Measurements from ENCODE around the gene PCBP4.
A peak's percentile ranks its signal among the peaks of the same experiment; 100 is the strongest.

Gene PCBP4

DNA sequence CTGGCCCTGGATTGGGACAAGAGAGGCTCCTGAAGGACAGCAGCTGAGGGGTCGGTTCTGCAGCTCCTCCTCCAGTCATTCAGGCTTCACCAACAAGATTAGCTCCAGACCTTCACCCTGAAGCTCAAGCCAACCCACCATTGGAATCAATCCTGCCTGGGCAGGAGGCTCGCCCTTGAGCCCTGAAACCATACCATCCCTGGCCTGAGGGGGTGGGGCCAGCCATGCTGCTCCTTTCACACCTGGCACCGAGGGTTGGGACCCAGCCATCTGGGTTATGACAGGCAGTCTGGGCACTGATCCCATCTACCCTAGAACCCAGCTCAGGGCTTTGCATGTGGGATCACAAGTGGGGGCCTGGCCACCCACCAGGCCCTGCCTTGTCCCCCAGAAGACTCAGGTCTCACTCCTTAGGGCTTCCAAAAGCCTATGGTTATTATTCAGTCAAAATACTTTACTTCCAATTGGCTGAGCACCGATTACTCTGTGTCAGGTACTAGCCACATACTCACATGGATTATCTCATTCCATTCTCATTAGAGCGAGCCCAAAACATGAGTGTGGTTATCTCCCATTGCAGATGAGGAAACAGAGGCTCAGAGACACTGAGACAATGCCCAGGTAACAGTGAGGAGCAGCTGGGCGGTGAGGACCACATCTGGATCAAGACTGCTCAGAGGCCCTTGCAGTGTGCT, 3.5 kb upstream of the PCBP4 start:
- no peak for DNase-seq

DNA sequence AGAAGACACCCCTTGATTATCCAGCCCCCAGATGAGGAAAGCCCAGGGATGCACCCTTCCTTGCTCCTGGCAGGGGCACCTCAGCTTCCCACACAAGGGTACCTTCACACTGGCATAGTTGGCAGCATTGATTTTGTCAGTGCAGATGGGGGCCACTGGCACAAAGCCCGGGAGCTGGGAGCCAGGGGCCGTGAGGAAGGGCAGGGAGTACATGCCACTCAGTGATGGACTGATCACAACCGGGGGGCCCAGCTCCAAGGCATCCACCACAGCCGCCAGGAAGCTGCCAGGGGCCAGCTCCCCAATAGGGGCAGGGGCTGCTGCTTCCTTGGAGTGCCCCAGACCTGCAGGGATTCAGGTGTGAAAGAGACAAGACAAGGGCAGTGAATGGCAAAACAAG, 2.6 kb upstream of the PCBP4 start:
- DNase-seq: no peak

DNA sequence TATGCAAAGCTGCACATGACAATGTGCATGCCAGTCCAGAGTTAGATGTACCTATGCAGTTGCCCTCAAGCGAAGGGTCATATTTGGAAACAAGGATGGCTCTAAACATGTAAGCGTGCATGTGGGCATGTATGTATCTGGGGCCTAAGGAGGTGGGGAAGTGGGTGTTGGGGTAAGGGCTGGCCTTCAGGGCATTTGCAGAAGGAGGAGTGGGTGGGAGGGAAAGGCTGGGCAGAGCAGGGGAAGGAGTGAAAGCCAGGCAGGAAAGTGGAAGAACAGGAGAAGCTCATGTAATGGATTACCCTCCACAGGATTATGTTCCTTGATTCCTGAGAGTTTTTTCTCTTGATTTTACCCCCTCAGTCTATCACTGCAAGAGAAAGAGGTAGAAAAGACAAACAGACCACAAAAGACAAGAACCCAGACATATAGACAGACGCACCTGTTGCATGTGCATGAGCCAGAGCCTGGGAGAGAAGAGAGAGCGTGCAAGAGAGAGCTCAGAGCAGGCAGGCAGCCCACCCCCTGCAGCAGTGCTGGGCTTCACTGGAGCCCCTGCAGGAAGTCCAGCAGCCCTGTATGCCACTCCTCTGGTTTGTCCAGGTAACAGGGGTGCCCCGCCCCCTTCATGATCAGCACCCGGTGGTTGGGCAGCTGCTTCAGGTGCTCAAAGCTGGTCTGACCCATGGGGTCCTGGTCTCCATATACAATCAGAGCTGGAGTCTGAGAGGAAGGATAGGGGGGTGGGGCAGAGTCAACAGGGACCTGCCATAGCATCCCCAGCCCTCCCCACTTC, 1.8 kb upstream of the PCBP4 start:
- DNase-seq: no peak

DNA sequence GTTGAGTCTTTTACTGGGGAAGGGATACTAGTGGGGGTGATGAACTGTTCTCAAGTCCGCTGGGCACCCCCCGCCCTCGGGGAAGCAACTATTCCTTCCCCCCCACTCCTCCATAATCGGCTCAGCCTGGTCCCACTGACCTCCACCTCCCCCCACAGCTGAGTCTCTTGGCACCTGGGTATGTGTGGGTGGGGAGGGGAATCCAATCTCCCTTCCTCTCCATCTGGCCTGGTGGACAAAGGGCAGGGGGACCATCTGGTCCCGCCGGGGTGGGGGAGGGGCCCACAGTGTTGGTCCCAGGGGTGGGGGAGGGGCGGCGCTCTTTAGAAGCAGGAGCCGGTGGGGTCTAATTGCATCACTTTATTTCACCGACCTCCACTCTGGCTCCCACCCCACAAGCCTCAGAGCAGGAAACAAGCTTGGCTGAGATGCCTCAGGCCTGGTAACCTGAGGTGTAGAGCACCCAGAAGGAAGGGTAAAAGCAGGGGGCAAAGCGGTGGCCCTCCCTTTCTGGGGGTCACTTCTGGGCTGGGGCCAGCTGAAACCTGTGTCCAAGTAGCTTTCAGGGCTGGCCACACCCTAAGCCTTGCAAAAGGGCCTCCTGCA, 1.0 kb upstream of the PCBP4 start:
- DNase-seq: no peak

DNA sequence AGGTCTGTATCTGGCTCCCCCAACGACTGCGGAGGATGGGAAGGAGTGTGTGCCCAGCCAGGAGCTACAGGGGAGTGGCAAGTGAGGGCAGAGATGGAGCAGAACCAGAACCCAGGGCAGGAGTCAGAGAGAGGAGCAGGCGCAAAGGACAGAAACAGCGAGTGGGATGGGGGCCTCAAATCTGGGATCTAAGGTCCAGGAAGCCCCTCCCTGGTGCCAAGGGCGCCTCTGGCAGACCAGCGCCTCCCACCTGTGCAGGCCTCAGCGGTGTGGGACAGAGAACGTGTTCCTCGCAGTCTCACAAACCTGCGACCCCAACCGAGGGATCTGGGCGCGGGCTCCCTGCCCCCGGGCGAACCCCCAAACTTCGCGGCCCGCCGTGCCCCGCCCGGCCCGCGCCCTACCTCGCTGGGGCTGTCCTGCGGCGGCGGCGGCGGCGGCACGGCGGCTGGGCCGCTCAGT, 301 bp downstream of the PCBP4 start:
- no peak for DNase-seq

DNA sequence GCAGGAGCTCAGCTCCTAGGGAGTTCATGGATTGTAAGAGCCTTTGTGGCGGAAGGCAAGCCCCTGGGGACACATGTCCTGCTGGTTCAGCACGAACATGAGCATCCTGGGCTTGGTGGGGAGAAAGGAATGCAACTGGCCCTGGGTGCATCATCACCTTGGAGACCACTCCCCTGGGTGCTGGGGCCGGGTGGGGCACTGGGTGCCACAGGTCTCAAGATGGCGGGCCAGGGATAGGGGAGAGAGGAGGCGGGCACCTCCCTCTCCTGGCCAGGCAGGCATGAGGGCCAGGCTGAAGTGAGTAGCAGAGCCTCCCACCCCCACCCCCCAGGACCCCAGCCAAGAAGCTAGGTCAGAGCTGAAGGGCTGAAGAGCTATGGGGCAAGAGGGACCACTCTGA, 768 bp downstream of the PCBP4 start:
- no peak for DNase-seq

DNA sequence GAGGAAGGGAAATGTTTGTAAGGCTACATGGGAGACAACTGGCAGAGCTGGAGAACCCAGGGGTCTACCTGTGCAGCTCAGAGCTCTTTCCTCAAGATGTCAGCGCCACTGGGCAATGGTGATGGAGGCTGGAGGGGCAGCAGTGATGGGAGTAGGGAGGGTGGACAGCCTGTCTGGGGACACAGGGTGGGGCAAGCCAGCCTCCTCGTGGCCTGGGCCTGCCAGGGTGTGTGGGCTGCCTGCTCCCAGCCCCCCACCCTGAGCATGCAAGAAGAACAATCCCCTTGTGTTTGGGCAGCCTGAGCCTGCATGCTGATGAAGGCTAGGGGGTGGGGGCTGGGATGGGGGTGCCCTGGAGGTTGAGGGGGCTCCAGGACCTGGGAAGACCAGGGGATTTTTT, 1.2 kb downstream of the PCBP4 start:
- no peak for DNase-seq

DNA sequence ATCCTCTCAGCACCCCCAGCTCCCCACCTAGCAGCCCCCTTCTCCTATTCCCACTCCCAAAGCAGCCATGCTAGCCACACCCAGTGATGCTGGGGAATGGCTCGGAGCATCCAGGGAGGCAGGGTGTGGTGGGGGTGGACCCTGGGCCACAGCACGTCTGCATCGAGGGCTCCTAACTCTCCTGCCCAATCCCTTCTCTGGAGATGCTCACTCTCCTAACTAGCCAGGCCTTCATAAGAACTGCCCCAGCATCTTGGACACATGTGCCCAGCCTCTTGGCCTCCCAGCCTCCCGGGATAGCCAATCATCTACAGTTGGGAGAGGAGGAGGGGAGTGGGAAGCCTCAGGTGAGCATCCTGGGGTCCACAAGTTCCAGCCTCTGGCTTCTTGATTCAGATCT, 2.7 kb downstream of the PCBP4 start:
- DNase-seq: no peak

DNA sequence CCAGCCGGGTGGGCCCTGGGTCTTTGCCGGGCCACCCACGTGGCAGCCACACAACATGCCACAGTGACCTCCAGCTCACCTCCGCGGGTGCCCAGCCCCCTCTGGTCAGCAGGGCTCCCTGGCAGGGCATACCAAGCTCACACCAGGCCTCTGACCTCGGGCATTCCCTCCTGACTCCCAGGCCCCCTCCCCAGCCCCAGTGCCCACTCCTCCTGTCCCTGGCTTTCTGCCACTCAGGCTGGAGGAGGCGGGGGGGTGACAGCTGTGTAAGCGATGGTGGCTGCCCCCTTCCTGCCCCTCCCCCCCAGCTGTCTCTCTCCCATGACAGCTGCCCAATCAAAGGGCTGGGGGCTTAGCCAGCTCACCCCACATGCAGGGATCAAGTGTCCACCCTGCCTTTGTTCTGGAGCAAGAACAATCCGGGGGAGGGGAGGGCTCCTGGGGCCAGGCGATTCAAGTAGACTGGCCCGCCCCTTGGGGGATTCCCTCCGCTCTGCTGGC, 3.3 kb downstream of the PCBP4 start:
- DNase-seq: no peak

DNA sequence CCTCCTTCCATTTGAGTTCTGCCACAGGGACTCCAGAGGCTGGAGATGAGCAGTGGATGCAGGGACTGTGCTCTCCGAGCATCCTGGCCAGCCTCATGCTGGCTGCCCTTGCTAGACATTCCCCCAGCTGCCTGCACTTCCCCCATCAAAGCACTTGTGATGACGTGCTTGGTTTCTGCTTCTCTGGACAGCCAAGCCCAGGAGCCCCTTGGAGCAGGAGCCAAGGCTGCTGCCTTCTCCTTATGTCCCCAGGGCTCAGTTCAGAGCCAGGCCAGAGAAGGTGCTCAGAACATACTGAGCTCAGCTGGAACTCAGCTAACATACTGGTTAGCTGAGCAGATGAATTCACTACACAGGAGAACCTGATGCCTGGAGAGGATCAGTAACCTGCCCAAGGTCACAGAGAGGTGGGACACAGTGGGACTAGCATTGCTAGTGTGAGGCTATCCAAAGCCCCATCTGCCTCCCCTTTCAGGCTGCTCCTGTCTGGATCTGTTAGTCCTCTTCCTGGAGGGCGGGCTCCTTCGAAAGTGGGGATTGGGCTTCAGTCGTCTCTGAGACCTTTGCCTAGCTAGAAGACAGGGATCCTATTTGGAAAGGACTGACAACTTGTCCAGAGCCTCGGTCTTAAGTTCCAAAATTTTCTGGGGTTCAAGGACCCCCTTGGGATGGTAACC, 4.3 kb downstream of the PCBP4 start:
- no peak for DNase-seq

DNA sequence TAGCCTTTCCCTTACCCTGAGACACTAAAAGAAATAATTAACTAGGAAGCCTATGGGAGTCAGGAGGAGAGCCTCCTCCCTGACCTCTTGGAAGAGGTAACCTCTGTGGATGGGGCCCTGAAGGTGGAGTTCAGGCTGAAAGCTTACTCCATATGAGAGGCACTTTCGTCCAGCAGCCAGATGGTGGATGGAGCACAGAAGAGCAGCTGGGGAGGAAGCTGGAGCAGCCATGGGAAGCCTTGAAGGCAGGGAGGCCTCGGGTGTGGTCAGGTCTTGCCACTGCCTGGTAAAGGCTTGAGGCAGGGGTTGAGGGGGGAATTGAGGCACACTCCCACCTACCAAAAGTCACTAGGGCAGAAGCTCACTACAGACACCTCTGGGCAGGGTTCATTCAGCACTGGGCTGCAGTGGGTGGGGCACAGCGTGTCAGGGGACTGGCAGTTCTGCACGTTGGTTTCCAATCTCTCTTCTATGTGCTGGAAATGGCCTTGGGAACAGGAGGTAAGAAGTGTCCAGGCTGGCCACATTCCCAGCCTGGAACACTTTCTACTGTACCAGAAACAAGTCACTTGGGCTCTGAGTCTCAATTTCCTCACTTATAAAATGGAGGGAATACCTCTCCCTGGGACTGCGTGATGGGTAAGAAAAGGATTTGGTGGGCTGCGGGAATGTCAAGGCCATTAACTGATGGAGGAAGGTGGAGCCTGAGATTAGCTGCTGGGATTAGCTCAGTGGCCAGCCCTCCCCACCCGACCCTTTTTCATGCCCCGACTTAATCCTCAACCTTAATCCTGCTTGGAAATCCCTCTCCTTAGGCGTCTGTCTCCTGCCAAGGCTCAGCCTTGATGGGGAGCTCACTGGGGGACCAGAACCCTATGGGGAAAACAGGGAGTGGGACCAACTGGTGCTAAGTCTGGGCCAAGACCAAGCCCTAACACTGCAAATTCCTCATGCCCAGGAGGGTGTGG, 5.4 kb downstream of the PCBP4 start:
- DNase-seq: no peak

DNA sequence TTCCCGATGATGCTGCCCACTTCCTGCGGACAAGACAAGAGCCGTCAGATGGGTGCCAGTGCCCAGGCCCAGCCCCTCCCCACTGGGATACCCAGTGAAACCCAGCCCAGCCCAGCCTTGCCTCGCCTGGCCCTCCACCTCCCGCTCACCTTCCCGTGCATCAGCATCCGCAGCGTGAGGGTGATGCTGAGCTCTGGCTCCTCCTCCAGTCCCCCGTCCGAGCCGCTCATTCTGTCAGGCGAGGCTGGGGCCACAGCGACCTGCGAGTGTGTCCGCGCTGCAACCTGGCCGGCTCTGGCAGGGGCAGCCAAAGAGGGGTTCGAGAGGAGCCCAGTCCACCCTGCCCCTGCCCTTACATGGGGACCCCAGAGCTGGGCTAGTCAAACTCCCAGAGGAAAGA, 6.2 kb downstream of the PCBP4 start:
- DNase-seq: no peak

DNA sequence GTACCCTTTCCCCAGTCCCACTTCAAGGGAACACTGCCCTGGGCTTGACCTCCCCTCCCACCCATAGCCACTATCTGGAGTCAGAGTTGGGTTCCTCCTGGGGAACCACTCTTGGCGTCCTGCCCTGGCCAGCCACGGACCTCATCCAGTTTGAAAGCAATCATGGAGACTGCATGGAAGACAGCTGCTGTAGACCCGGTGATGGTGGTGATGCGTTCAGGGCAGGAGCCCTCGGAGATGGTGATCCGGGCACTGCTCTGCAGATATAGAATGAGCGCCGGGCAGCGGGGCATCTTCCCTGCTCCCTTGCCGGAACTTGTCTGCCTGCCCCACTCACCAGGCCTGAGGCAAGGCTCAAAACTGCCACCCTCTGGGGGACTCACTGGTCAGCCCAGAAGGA, 6.9 kb downstream of the PCBP4 start:
- DNase-seq: no peak

DNA sequence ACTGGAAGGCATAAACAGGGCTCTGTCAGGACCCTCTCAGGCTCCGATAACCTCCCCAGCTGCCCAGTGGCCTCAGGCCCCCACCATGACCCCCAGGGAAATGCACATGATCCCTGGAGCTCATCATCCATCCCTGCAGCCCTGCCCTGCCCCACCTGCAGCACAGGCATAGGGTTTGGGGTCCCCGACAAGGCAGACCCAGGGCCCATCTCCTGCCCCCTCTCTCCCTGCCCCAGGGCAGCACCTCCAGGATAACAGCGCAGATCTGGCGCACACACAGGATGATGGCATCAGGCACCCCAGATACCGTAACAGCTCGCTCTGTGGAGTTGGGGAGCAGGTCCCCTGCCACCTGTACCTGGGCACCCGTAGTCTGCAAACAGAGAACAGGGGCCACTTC, 7.6 kb downstream of the PCBP4 start:
- no peak for DNase-seq

DNA sequence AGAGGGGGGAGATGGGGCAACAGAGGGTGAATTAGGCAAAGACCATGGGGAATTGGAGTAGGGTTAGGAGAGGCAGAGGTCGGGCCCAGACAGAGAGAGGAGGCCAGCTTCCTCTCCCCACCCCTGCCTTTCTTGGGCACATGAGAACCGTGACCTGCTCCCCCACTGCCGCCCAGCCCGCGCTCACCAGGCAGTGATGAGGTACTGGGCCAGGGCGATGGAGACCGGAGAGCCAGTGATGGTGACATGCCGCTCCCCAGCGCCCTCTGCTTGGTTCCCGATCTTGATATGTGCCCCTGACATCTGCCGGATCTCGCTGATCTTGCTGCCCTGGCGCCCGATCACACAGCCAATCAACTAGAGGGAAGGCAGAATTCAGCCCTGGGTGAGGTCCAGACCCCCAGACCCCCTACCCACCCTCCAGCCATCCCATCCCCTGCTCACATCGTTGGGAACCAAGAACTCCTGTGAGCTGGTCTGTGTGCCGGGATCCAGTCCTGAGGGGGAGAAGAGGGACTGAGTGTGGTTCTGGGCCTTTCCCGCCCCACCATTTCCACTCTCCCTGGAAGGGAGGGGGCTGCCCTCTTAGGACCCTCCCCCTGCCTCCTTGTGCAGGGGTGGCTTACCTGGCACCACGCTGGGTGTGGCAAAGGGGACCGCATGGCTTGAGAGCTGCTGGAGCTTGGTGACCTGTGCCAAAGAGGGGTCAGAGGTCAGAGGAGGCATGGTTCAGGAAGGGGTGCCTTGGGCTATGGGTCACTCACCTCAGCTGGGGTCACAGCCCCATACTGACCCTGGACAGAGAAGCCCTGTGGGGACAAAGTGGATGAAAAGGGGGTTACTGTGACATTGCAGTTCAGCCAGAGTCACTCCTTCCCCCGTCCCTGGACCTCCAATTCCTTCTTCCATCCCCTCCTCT, 8.4 kb downstream of the PCBP4 start:
- DNase-seq: no peak

DNA sequence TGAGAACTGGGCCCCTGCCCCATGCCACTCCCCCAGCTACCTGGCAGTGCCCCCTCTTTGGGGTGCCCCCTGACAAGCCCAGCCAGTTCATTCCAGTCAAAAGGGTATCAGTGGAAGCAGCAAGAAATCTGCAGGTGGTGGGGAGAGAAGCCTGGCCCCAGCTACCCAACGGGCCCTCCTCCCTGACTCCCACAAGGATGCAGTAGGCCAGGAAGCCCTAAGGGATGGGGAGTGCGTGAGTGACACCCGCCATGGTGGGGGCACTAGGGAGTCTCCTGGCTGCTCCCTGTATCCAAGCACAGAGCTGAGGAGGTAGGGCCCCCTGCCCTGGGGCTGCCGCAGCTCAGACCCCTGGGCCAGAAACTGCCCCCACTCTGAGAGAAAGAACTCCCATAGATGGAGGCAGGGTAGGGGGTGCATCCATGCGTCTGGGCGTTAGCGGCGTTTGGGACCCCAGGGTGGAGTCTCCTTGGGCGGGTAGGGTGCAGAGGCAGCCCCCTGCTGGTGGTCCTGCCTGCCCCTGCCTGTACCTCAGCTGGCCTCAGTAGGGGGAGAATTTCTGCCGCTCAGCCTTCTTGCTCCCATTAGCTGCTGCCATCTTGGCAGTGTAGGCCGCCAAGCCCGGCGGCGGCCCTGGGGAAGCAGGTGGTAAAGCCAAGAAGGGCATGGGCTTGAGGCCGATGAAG, 9.6 kb downstream of the PCBP4 start:
- DNase-seq: no peak

DNA sequence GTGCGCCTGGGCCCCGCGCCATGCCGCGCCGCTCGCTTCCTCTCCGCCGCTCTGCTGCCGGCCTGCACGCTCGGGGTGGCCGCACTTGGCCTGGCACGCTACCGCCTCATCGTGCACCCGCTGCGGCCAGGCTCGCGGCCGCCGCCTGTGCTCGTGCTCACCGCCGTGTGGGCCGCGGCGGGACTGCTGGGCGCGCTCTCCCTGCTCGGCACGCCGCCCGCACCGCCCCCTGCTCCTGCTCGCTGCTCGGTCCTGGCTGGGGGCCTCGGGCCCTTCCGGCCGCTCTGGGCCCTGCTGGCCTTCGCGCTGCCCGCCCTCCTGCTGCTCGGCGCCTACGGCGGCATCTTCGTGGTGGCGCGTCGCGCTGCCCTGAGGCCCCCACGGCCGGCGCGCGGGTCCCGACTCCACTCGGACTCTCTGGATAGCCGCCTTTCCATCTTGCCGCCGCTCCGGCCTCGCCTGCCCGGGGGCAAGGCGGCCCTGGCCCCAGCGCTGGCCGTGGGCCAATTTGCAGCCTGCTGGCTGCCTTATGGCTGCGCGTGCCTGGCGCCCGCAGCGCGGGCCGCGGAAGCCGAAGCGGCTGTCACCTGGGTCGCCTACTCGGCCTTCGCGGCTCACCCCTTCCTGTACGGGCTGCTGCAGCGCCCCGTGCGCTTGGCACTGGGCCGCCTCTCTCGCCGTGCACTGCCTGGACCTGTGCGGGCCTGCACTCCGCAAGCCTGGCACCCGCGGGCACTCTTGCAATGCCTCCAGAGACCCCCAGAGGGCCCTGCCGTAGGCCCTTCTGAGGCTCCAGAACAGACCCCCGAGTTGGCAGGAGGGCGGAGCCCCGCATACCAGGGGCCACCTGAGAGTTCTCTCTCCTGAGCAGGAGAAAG, 11.1 kb downstream of the PCBP4 start:
- DNase-seq: peak; percentile 28

DNA sequence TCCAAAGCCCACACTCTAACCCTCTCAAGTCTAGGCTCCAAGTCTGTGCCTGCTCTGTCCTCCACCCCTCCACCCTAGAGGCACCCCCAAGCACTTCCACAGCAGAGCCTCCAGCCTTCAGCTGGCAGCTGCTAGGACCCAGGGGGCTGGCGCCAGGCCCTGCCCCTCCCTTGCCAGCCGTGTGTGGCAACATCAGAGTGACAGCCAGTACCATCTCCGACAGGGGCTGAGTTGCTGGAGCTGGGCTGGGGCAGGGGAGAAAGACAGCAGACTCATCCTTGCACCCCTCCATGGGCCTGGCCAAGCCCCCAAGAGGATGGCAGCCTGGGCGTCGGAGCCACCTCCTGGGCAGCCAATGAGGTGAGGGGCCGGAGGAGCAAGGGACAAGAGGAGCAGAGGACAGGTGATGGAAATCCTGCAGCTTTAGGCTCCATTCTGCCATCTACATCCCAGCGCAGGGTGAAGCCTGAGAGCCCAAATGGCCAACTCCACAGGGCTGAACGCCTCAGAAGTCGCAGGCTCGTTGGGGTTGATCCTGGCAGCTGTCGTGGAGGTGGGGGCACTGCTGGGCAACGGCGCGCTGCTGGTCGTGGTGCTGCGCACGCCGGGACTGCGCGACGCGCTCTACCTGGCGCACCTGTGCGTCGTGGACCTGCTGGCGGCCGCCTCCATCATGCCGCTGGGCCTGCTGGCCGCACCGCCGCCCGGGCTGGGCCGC, 11.9 kb downstream of the PCBP4 start, which contains the start of gene GPR62:
GPR62 (plus strand) TSS at position 207 of the 718 bp plus-strand sequence; CDS start at position 479, 272 bp downstream.
- DNase-seq: no peak

Measured in activated gamma-delta T cell (primary cell).